GM19035 (cell line): ENCODE results near the gene THSD4.

ENCODE experiments used
- ATAC-seq: cut with Tn5 transposase; IDR thresholded peaks from one replicate; pipeline ENCODE4 v1.9.1; 2021; ENCODE audit not compliant: unreplicated experiment

Gene THSD4

DNA sequence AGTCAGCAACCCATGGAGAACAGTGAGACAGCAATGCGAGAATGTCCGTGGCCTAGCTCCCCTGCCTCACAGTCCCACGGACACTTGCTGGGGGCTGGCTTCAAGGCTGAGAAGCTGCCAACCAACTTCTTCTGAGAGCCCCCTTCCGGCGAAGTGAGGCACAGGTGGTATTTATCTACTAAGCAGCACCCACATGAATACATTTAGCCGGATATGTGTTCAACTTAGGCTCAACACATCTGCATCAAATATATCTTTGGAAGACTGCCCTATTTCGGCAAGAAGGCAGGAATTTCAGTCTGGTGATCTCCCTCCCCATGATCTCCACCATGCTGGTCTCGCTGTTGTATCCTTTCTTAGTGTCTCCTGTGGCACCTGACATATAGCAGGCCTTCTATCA is 354.1 kb downstream of the THSD4 start:
- ATAC-seq = no peak

DNA sequence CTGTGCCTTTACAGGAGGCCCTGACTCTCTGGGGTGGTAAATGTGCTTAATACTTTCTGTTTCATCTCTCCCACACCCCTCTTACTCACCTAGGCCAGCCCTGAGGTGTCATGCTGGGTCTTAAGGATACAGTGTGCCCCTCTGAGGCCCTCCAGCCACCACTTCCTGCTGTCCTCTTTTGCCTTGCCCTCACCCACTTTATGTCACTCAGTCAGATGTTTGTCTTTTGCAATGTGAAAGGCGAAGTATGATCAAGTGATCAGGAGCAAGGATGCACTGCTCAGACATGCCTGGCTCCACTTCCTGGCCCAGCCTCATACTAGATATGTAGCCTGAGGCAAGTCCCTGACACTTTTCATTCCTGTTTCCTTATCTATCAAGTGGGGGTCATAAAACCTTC is 356.1 kb downstream of the THSD4 start:
- peak; percentile 69 for ATAC-seq

GRCh38 chr15:71472566-71472965 is 357.3 kb downstream of the THSD4 start:
- no peak for ATAC-seq

DNA sequence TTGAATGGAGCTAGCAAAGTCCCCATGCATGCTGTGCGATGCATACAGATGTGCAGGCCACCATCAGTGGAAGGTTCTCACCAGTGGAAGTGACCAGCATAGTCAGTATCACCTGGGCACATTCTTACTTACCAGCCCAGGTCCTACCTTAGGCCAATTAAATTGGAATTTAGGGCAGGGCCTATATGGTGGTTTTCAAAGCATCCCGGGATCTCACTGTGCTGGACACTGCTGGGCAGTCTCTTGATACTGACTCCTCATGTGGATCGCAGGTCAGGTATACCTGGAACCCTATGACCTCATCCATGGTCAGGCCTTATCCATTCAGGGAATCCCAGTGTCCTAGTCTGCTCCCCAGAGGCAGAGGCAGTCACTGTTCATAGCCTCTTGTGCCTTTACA is 358.5 kb downstream of the THSD4 start:
- ATAC-seq = no peak

GRCh38 chr15:71476823-71477222 is 361.6 kb downstream of the THSD4 start:
- ATAC-seq = peak; percentile 56

DNA sequence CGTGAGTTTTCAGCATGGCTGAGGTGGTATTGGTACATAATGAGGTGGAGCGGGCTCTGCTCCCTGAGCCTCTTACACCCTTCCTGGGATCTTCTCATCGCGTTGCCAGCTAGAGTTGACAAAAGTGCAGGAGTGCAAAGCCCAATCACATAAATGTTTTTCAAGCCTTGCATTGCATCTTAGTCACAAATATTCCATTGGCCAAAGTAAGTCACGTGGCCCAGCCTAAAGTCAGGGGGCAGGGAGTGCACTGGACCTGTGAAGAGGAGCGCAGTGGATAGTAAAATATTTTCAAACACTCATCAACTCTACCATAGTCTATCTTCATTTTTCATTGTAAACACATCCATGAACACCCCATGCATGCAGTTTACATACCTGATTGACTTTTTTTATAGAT is 365.3 kb downstream of the THSD4 start:
- no peak for ATAC-seq

GRCh38 chr15:71484080-71484479 is 368.8 kb downstream of the THSD4 start:
- ATAC-seq = no peak

- ATAC-seq = no peak
Measured at GRCh38 chr15:71485094-71485693, 369.9 kb downstream of the THSD4 start.

- ATAC-seq = no peak
Measured at GRCh38 chr15:71489570-71489969, 374.3 kb downstream of the THSD4 start.

DNA sequence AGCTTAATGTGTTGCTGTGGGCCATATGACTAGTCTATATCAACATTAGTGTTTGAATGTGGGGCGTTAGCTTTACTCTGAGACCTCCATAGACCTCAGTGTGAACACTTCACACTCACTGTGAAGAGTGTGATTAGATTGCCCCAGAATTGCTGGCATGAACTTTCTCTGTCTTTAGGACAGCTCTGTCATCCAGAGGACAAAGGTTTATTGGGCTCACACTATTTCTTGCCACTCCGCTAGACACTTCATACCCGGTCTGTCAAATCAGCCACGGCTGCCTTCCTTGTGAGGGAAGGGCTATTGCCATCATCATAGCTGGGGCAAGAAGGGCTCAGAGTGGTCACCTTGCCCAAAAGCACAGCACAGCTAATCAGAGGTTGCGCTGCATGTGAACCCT is 378.3 kb downstream of the THSD4 start:
- ATAC-seq = no peak

DNA sequence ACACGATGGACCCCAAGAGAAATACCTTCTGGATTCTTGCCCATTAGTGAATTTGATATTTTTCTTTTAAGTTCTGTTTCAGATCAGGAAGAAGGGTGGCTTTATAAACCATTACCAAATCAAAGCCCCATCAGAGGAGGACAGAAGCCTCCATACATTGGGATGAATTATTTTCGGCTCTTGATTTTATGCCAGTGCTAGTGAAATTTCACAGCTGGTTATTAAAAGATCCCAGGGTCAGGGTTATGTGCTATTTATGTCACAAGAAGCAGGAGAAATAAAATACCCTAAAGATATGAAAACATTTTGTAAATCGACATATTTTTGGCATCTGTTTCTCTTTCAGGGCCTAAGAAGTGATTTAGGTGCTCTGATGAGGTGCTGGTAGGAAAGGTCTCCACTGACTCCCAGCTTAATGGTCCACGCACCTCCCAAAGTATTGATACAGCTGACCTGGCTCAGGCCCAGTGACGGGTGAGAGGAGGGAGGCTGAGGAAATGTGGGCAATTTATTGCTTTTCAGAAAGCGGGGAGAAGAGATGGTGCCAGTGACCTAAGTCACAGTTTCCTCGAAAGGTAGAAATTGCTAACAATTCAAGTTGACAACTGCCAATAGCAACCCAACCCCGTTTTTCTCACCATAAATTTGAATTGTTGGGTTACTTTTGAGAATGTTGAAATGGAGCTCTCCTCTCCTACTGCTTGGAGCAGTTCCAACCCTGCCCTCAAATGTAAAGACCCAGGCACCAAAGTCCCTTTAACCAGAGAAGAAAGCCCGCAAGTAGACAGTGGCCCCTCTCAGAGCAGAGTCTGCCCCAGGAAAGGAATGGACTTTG is 379.5 kb downstream of the THSD4 start:
- no peak for ATAC-seq

DNA sequence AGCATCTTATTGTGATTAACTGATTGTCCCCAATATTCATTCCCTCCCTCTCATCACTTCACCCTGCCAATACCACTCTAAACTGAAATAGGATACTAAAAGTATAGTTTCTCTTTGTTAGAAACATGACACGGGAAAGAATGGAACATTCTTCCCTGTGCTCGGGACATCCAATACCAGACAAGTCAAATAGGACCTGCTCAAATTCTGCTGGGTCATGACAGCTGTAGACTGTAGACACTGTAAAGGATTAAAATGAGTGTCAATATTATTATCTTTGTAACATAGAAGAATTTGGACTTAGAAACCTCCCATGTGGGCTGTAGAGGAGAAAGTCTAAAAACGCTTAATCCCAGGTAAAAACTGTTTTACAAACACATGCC is 380.1 kb downstream of the THSD4 start:
- no peak for ATAC-seq

DNA sequence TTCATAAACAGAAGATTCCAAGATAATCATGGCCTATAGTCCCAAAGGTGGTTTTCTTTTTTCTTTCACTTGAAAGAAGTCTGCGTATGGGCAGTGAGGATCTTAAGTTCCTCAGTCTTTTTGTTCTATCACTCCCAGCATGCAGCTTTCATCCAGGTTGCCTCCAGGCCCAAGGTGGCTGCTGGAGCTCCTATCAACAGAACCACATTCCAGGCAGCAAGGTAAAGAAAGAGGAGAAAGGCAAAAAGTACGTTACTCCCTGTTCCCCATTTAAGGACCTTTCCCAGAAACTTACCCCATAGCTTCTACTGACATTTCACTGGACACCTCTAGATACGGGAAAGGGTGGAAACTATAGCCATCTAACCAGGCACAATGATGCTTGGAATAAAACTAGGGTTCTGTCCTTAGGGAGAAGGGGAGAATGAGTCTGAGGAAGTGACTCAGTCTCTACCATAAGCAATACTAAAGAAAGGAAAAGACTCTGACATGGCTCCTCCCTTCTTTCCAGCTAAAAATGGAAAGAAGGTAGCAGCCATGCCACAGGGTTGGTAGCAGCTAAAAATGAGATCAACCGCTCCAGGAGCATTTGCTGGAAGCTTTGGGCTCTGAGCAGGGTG is 381.2 kb downstream of the THSD4 start:
- no peak for ATAC-seq

DNA sequence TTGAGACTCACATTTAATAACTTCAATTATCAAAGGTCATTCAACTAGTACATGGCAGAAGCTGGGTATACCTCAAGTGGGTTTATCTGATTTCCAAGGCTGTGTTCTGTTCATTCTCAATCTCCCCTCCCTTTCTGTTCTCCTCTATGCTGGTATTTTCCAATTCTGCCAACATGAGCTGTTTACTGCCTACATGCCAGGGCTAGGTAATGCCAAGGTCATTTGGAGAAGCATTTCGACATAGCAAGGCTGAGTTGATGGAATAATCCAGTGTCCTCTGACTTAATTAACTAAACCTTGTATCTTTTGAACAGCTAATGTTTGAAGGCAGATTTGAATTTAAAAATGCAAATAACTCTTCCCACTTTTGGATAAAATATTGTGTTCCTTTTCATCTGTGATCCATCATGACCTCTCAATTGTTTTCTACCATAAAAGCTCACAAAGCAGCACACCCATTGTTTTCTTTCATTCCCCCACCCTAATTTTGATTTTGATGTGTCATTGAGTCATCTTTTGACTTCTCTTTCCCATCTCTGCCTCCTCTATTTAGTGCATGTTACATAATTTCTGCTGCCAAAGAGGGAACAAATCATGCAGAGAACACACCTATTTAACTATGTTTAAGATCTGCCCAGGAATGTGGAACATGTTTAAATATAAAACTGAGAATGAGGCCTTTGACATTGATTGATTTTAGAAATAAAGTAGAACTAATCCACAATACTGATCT is 386.2 kb downstream of the THSD4 start:
- ATAC-seq = no peak

- ATAC-seq = no peak
Measured at GRCh38 chr15:71502077-71502432, 386.8 kb downstream of the THSD4 start.

GRCh38 chr15:71505962-71506361 is 390.7 kb downstream of the THSD4 start:
- no peak for ATAC-seq

DNA sequence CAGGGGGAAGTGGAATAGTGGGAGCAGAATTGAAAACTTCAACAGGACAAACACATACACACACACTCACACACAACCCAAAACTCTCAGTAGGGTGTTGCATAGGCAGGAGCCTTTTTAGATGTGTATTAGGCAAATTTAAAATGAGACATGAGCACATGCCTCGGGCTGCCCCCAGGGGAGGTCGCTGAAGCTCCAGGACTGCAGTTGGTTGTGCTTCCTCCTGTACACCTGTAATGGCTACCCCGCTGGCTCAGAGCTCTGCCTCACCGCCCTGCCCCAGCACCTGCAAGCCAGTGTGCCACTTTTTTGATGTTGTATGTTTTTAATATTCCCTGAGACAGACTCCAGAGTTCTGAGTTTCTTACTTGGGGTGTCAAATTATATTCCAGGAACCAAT is 391.7 kb downstream of the THSD4 start:
- ATAC-seq = no peak

DNA sequence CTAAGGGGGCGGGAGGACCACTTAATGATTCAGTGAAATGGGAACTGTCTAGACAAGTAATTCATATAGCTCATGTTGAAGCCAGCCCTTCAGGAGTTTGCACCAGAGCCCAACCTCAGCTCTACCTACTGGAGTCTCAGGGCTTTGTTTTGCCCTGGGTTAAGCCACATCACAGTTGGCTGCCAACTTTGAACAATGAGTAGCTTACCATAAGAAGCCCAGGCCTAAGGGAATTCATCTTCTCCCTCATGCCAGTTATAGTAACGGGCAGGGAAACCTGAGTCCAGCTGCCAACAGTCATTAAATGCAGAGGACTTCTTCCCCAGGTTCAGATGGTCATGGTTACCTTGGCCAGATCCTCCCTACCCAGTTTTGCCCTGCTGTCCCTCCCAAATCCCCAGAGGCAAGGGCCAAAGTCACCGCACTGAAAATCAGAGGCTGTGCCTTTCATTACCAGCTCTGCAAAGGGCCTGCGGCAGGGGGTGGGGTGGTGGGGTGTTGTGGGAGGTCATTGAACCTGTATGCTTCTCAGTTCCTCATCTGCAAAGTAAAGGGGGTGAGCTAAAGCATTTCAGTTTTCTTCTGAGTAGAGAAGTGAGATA is 392.9 kb downstream of the THSD4 start:
- ATAC-seq = peak; percentile 78

DNA sequence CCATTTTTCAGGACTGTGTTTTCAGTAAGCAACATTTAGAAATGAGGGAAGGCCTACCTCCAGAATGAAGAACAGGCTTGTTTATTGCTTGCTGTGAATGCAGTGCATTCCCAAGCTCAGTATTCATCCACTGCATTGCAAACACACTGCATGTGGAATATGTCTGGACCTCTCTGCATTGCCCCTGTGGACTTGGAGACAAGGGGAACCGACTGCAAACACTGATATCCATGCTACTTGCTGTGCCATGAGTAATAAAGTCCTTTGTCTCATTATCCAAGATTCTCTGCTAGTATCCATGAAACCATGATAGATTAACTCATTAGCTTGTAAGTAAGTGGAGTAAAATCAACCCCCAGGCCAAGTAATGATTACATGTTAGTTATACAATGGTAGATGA is 393.9 kb downstream of the THSD4 start:
- ATAC-seq = no peak

DNA sequence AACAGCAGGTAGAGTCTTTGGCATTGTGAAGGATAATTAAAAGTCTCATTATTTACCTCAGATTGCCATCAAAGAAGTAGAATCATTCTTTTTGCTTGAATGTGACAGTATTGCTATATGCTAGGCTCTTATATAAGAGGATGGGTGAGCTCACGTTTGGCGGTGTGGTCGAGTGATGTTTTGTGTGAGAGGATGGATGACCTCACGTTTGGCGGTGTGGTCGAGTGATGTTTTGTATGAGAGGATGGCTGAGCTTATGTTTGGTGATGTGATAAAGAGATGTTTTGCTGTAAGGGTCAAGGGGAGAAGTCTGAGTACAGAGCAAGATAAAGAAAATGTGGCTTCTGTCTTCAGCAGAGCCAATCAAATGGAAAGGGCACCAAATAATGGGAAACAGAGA is 395.5 kb downstream of the THSD4 start:
- ATAC-seq = no peak
